ENCODE measurements around the gene RFX5.
"Not testable (repeated sequence)": the region's sequence is repeated elsewhere in the genome, so short reads cannot be mapped to it uniquely, and the experiment has no call there.

RFX5 gene

GRCh38 chr1:151362308-151363155 lies 15.5 kb upstream of the RFX5 start:
- DNase-seq (ENCODE audit: low read depth): no peak

DNA sequence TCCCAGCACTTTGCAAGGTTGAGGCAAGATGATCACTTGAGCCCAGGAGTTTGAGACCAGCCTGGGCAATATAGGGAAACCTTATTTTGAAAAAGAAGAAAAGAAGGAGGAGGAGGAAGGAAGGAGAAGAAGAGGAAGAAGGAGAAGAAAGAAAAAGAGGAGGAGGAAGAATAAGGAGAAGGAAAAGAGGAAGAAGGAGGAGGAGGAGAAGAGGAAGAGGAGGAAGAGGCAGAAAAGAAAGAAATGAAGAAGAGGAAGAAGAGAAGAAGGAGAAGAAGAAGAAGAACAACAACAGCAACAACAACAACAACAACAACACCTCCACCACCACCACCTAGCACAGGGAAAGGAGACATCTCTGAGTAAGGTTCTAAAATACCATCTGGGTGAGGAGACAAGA lies 14.8 kb upstream of the RFX5 start:
- no peak for DNase-seq (ENCODE audit: low read depth)

GRCh38 chr1:151356696-151357095 lies 9.6 kb upstream of the RFX5 start:
- no peak for DNase-seq (ENCODE audit: low read depth)

- DNase-seq (ENCODE audit: low read depth): no peak
Measured at GRCh38 chr1:151352021-151352718, 5.1 kb upstream of the RFX5 start.

GRCh38 chr1:151350323-151350722 lies 3.3 kb upstream of the RFX5 start:
- not testable (repeated sequence) for DNase-seq (ENCODE audit: low read depth)

GRCh38 chr1:151347523-151348246 lies 633 bp upstream of the RFX5 start:
- no peak for DNase-seq (ENCODE audit: low read depth)

DNA sequence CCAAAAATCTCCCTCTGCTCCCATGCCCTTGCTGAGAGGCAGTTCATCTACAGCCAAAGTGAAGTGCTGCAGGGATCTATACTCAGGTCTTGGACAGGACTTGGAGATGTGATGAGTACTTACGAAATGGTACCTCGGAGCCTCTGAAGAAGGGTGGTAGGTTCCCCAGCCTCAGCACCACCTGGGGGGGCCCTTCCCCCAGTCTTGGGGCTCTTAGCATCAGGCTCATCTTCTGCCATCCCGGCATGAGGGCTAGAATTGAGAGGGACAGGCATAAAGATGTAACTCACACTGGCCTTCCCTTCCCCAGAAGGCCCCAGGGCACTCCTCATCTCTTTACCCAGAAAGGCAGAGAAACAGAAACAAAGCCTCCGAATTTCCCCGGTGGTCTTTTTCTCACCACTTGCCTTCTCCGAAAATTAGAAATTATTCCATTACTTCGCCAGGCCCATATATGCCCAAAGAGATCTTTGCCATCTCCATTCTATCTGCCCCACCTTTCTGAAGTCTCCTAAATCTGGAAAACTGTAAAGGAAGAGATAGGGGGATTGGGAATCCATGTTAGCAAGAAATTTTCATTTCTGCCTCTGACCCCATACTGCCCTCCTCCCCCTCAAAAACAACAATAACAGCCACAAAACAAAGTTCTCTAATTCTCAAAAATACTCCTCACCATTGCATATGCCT lies 827 bp downstream of the RFX5 start:
- no peak for DNase-seq (ENCODE audit: low read depth)

- DNase-seq (ENCODE audit: low read depth): no peak
Measured at GRCh38 chr1:151344291-151344690, 2.8 kb downstream of the RFX5 start.

DNA sequence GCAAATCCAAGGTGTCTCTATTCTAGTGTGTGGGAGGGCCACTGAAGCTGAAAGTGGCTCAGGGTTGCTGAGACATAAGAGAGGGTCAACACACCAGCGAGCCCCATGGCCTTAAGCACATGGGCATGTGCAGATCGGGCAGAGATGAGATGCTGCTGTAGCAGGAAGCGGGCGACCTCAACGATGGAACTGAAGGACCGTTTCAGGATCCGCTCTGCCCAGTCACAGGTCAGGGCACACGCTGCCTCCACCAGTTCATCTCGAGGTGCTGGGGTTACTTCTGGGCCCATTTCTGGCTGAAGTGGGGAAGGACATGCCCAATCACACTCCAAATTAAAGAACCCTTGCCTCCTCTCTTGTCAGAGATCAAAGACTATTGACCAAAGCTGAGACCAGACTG lies 3.5 kb downstream of the RFX5 start:
- no peak for DNase-seq (ENCODE audit: low read depth)

DNA sequence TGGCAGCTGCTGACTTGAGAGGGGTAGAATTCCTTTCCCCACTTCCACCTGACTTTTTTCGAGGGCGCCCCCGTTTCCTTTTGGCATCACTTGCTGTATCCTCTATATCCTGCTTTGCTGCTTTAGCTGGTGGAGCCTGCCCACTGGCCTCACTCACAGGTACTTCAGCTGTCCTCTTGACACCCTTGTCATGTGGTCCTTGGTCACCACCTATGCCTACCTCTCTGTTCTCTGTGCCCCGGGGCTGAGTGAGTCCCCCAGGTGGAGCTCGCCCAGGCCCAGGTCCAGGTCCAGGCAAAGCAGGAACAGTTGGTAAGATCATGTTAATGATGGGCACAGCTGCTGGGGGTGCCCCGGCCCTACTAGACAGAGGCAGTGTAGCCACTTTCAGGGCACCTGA lies 4.5 kb downstream of the RFX5 start:
- DNase-seq (ENCODE audit: low read depth): no peak

- DNase-seq (ENCODE audit: low read depth): no peak
Measured at GRCh38 chr1:151342021-151342420, 5.0 kb downstream of the RFX5 start.

- DNase-seq (ENCODE audit: low read depth): no peak
Measured at GRCh38 chr1:151340870-151341754, 5.9 kb downstream of the RFX5 start.

DNA sequence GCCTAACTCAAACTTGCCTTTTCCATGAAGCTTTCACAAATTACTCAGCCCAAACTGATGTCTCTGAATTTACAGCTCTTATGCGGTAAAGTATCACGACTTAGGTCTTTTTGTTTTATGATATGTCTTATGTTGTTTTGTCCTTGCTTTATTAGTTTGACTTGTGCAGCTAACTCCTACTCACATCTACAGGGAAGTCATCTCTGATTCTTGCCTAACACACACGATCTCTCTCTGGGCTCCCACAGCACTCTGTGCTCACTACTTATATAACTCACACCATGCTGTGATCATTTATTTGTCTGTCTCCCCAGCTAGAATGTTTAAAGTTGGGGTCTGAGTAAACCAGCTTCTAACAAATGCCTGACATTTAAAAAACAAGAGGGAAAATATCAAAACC lies 10.5 kb downstream of the RFX5 start:
- DNase-seq (ENCODE audit: low read depth): no peak

GRCh38 chr1:151334822-151335221 lies 12.2 kb downstream of the RFX5 start:
- DNase-seq (ENCODE audit: low read depth): no peak

GRCh38 chr1:151327903-151328674 lies 19.0 kb downstream of the RFX5 start:
- DNase-seq (ENCODE audit: low read depth): no peak

DNA sequence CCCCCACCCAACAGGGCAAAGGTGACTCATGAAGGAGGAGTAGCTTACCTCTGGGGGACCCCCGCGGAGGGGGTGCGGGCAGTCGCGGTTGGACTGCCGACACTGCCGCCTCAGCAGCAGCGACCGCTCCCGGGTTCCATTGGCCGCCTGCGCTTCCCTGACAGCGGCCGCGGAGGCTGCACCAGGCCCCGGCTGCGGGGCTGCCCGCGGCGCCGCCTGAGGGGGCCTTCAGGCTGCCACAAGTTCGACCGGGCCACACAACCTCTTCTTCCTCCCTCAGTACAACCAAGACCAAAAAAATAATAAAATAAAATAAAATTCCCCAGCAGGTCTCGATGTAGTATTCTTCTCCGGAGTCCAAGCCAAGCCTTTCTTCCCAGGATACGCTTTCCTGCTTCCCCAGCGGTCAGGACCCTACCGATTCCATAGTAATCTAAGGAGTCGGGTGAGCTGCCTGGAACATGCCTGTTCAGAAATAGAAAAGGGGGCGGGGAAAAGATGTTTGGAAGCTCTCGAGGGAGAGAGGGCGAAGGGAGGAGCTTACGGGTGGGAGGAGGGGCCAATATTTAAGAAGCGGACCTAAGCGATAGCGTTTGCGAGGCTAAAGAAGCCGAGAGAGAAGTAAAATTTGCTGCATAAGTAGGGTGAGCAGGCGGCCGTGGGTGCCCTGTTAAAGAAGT lies 19.7 kb downstream of the RFX5 start, which contains the start of gene PI4KB:
PI4KB (minus strand) TSS at position 194 of the 680 bp plus-strand sequence. CDS start 10,935 bp downstream, outside the sequence.
- peak; percentile 94 for DNase-seq (ENCODE audit: low read depth)

DNA sequence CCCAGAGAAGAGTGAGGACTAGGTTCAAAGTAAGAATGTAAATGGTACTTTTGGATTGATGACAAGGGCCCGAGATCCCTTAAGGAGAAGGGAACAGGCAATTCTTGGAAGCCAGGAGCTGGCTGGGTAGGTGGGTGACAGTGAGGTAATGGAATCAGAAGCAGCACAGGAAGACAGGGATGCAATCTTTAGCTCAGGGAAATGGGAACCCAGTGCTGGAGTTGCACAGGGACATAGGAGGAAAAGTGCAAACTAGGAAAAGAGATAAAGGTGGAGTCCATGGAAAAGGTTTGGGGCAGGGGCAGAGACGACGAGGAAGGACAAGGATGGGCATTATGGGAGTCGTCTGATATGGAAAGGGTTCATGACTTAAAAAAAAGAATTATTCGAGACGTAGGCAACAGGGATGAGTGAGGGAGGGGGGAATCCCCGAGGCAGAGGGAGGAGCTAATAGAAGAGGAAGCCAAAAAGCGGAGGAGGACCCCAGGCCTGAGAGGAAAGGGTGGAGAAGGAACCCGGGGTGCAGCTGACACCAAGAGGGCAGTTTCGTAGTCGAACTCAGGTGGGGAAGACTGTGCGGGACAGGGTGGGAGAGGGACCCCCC lies 20.3 kb downstream of the RFX5 start:
- no peak for DNase-seq (ENCODE audit: low read depth)

DNA sequence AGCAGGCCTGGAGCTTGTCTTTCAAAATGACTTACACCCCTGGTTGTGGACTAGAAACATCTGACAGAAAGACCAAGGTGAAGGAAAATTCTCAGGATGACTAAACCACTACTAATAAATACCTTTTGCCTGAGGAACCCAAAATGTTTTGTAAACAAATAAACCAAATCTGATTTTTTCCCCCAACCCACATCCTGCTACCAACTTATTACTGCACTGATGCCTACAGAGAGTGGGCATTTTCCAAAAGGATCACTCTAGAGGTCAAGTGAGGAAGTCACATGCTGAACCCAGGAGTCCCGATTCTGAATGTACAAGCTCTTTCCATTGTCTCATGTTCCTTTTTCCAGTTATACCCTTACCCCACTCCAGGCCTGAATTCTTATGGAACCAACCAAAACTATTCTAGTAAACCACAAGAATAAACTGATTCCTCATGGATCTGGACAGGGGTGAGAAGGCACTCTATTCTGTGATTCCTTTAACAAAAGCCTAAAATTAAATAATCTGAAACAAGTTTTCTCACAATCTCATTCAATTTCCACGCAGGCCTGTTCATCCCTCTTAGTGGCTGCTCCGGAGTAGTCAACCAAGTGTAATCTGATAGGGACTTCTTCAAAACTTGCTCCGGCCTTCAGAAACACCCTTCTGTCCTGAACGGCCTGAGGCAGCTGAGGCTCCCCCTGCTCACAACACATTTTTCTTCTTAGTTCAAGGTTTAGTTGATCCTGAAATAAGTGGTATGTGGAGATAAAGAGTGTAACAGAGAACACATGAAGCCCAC lies 21.2 kb downstream of the RFX5 start:
- DNase-seq (ENCODE audit: low read depth): no peak
